C4-2B (cell line): Measurements from ENCODE around the gene CYP1B1.

Experiments
- ZFX ChIP-seq: fragments of 450-650 bp; IDR thresholded peaks from 2 replicates; pipeline ENCODE4 v1.6.1; 2017
- TF ChIP-seq, protein P1 (sequence below): fragments of 450-650 bp; conservative IDR thresholded peaks from 2 replicates; pipeline ENCODE4 v1.5.1; 2017; ENCODE audit warnings: mild to moderate bottlenecking

DNA sequence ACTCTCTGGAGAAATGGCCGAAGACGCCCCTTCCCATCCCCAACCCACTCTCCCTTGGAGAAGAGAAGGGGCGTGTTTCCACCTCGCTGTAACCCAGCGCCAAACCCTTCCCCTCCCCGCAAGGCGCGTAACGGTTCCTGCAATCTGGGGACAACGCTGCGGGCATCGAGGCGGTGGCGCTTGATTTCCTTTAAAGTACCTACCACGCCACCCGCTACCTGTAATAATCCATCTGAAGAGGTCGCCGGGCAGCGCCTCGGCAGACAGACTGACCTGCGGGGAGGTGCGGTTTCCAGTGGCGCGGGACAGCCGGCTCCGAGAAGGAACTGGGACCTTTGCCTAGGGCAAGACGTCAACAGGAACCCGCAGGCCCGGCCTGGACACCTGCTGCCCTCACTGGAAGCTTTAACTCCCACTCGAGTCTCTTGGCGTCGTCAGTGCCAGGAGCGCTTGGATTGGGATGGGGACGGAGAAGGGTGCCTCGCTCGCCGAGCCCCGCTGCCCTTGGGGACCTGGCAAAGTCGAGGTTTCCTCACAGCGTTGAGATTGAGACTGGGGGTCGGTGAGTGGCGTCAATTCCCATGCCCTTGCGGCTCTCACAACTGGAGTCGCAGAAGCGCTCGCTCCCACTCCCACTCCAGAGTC is at the start of gene CYP1B1:
- TF ChIP-seq, protein P1, sequence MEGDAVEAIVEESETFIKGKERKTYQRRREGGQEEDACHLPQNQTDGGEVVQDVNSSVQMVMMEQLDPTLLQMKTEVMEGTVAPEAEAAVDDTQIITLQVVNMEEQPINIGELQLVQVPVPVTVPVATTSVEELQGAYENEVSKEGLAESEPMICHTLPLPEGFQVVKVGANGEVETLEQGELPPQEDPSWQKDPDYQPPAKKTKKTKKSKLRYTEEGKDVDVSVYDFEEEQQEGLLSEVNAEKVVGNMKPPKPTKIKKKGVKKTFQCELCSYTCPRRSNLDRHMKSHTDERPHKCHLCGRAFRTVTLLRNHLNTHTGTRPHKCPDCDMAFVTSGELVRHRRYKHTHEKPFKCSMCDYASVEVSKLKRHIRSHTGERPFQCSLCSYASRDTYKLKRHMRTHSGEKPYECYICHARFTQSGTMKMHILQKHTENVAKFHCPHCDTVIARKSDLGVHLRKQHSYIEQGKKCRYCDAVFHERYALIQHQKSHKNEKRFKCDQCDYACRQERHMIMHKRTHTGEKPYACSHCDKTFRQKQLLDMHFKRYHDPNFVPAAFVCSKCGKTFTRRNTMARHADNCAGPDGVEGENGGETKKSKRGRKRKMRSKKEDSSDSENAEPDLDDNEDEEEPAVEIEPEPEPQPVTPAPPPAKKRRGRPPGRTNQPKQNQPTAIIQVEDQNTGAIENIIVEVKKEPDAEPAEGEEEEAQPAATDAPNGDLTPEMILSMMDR, result no peak
- no peak for TF ChIP-seq ZFX
